ENCODE data around the gene UBE2G2. TPM values are rescaled to one million over a fixed set of nuclear protein-coding genes. Genes with fewer than 3 reads are reported as not detected.

The UBE2G2 gene
- total RNA-seq, 1 donor: 75.3 TPM

DNA sequence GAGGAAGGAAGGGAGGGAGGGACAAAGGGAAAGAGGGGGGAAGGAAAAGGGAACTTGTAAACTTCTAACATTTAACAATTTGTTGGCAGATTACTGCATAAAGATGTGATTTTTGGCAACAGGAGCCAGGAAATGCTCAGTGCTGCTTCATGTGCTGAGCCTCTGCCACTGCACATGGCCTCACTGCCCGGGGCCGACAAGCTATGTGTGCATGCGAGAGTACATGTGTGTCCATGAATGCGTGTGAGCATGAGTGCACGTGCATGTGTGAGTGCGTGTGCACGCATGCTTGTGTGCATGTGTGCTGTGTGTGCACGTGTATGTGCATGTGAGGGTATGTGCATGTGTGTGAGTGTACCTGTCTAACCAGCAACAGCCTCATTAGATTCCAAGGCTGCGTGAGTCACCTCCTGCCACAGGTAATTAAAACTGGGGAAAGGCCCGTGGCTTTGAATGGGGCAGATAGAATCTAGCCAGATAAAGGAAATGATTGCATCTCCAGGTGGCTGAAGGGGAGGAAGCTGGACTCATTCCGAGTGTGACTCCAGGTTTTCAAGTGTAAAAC, 48.9 kb downstream of the UBE2G2 start:
- Histone ChIP-seq H2AFZ (ENCODE audit: low read length) (no peak overlapping the region), H3K4me2 (ENCODE audit: insufficient read depth, low read length) (no peak overlapping the region), H3K27ac (ENCODE audit: low read depth, low read length) (no peak overlapping the region), H4K20me1 (ENCODE audit: insufficient read depth, low read length) (no peaks in the 10 kb centered on the region), H3K4me1 (ENCODE audit: insufficient read depth, low read length) (no peaks in the 10 kb centered on the region), H3K36me3 (ENCODE audit: insufficient read depth, low read length) (no peaks in the 10 kb centered on the region), H3K9me3 (ENCODE audit: low read depth, low read length) (no peaks in the 10 kb centered on the region), H3K4me3 (ENCODE audit: insufficient read depth, low read length) (no peak overlapping the region), H3K79me2 (ENCODE audit: insufficient read depth, low read length) (no peaks in the 10 kb centered on the region), H3K27me3 (ENCODE audit: insufficient read depth, low read length) (peaks cover 9% of the 10 kb centered on the region)
- TF ChIP-seq, protein P1, sequence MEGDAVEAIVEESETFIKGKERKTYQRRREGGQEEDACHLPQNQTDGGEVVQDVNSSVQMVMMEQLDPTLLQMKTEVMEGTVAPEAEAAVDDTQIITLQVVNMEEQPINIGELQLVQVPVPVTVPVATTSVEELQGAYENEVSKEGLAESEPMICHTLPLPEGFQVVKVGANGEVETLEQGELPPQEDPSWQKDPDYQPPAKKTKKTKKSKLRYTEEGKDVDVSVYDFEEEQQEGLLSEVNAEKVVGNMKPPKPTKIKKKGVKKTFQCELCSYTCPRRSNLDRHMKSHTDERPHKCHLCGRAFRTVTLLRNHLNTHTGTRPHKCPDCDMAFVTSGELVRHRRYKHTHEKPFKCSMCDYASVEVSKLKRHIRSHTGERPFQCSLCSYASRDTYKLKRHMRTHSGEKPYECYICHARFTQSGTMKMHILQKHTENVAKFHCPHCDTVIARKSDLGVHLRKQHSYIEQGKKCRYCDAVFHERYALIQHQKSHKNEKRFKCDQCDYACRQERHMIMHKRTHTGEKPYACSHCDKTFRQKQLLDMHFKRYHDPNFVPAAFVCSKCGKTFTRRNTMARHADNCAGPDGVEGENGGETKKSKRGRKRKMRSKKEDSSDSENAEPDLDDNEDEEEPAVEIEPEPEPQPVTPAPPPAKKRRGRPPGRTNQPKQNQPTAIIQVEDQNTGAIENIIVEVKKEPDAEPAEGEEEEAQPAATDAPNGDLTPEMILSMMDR (IDR thresholded peaks at IDR 0.05; ENCODE audit: extremely low read depth, low read depth, low read length): peak; percentile 15
- DNase-seq (ENCODE audit: insufficient read length, low spot score, missing footprints): peak; percentile 90

DNA sequence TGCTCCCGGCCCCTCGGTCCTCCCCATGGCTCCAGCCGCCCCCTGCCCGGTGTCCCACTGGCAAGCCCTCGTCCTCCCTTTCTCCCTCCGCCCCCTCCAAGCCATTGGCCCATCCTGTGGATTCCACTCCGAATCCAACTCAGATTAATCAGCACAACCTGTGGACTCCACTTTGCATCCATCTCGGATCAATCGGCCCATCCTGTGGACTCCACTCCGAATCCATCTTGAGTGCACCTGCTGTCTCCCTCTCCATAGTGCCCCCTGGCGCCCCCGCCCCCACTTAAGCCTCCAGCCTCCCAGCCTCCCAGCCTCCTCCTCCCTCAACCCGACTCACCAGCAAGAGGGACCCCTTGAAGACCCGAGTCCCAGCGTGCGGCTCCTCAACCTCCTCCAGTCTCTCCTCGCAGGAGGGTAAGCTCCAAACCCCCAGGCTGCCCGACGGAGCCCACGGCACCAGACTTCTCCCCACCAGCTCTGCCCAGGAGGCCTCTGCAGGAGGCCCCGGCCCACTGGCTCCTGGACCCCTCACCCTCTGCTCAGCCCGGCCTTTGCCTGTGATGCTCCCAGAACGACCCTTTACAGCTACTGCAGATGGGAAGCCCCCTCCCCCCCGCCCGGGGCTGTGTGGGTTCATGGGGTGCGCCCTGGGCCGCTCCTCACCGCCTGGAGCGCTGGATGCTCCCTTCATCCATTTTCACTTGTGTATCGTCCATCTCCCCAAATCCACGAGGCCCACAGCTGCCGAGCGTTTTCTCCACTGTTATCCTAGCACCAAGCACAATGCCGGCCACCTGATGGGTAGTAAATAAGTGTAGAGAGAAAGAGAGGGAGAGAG, 49.6 kb downstream of the UBE2G2 start:
- Histone ChIP-seq H4K20me1 (ENCODE audit: insufficient read depth, low read length) (no peaks in the 10 kb centered on the region), H3K4me3 (ENCODE audit: insufficient read depth, low read length) (no peak overlapping the region), H3K9me3 (ENCODE audit: low read depth, low read length) (no peaks in the 10 kb centered on the region), H3K4me1 (ENCODE audit: insufficient read depth, low read length) (no peaks in the 10 kb centered on the region), H3K27ac (ENCODE audit: low read depth, low read length) (no peak overlapping the region), H3K36me3 (ENCODE audit: insufficient read depth, low read length) (no peaks in the 10 kb centered on the region), H2AFZ (ENCODE audit: low read length) (no peak overlapping the region), H3K79me2 (ENCODE audit: insufficient read depth, low read length) (no peaks in the 10 kb centered on the region), H3K27me3 (ENCODE audit: insufficient read depth, low read length) (peaks cover 10% of the 10 kb centered on the region), H3K4me2 (ENCODE audit: insufficient read depth, low read length) (no peak overlapping the region)
- TF ChIP-seq, protein P1 (IDR thresholded peaks at IDR 0.05; ENCODE audit: extremely low read depth, low read depth, low read length): no peak
- peak; percentile 69 for DNase-seq (ENCODE audit: insufficient read length, low spot score, missing footprints)

DNA sequence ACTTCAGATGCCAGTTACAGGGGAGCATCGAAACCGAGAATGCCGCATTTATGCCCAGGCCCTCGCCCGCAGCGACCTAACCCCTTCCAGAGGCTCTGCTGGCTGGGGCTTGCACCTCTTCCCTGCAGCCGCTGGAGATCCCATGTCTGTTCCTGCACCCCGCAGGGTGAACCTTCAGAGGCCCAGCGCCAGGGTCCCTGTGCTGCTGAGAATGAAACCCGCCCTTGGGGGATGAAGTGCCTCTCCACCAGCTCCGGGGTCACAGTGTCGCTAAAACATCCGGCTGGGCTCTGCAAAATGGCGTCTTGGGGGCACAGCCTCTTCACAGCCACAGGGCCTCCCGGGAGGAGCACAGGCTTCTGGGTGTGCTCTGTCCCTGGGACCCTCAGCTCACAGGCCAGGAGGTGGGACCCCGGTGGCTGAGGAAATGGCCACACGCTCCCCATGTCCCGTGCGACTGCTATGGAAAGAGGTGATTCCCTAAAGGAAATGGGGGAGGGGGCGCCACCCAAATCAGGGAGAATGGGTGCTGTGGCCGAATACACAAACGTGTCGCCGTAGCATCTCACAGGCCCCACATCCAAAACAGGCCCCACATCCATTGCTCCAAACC, 50.3 kb downstream of the UBE2G2 start:
- H3K9me3 ChIP-seq (ENCODE audit: low read depth, low read length): no peaks in the 10 kb centered on the region
- no peak overlapping the region for H2AFZ ChIP-seq (ENCODE audit: low read length)
- H3K4me1 ChIP-seq (ENCODE audit: insufficient read depth, low read length): no peaks in the 10 kb centered on the region
- H4K20me1 ChIP-seq (ENCODE audit: insufficient read depth, low read length): no peaks in the 10 kb centered on the region
- no peak overlapping the region for H3K27ac ChIP-seq (ENCODE audit: low read depth, low read length)
- peaks cover 10% of the 10 kb centered on the region for H3K27me3 ChIP-seq (ENCODE audit: insufficient read depth, low read length)
- no peak overlapping the region for H3K4me3 ChIP-seq (ENCODE audit: insufficient read depth, low read length)
- no peaks in the 10 kb centered on the region for H3K79me2 ChIP-seq (ENCODE audit: insufficient read depth, low read length)
- no peak overlapping the region for H3K4me2 ChIP-seq (ENCODE audit: insufficient read depth, low read length)
- TF ChIP-seq, protein P1 (IDR thresholded peaks at IDR 0.05; ENCODE audit: extremely low read depth, low read depth, low read length): no peak
- DNase-seq (ENCODE audit: insufficient read length, low spot score, missing footprints): peak; percentile 79
- no peaks in the 10 kb centered on the region for H3K36me3 ChIP-seq (ENCODE audit: insufficient read depth, low read length)

DNA sequence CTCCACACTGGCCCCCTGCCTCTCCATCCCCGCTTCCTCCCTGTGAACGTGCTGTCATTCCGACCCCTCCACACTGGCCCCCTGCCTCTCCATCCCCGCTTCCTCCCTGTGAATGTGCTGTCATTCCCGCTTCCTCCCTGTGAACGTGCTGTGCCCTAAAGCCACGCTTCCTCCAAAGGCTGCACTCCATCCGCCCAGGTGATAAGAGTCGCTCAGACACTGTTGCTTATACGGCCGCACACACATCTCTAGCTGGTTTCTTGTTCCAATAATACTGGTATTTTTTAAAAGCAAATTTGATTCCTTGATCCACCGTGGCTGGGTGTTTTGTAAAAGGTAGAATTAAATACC, 51.0 kb downstream of the UBE2G2 start:
- H3K27me3 ChIP-seq (ENCODE audit: insufficient read depth, low read length): peaks cover 10% of the 10 kb centered on the region
- H3K79me2 ChIP-seq (ENCODE audit: insufficient read depth, low read length): no peaks in the 10 kb centered on the region

More for the DNA sequence above, 51.0 kb downstream of the UBE2G2 start:
- Histone ChIP-seq H3K27ac (ENCODE audit: low read depth, low read length) (no peak overlapping the region), H4K20me1 (ENCODE audit: insufficient read depth, low read length) (no peaks in the 10 kb centered on the region), H3K4me2 (ENCODE audit: insufficient read depth, low read length) (no peak overlapping the region), H3K9me3 (ENCODE audit: low read depth, low read length) (no peaks in the 10 kb centered on the region), H3K4me3 (ENCODE audit: insufficient read depth, low read length) (no peak overlapping the region), H3K4me1 (ENCODE audit: insufficient read depth, low read length) (no peaks in the 10 kb centered on the region), H2AFZ (ENCODE audit: low read length) (no peak overlapping the region), H3K36me3 (ENCODE audit: insufficient read depth, low read length) (no peaks in the 10 kb centered on the region)
- TF ChIP-seq, protein P1 (IDR thresholded peaks at IDR 0.05; ENCODE audit: extremely low read depth, low read depth, low read length): no peak
- DNase-seq (ENCODE audit: insufficient read length, low spot score, missing footprints): peak; percentile 45

Data from osteoblast (primary cell).